22Rv1 (cell line): ENCODE measurements around the gene GRAMD4.

ENCODE experiments used
- ZFX ChIP-seq: fragments of 450-650 bp; IDR thresholded peaks from 2 replicates; pipeline ENCODE4 v1.6.1; 2017; ENCODE audit warnings: antibody characterized with exemption, borderline replicate concordance
- TF ChIP-seq, protein P1 (sequence below): fragments of 450-650 bp; IDR thresholded peaks from 2 replicates; pipeline ENCODE4 v1.5.1; 2017; ENCODE audit warnings: mild to moderate bottlenecking

DNA sequence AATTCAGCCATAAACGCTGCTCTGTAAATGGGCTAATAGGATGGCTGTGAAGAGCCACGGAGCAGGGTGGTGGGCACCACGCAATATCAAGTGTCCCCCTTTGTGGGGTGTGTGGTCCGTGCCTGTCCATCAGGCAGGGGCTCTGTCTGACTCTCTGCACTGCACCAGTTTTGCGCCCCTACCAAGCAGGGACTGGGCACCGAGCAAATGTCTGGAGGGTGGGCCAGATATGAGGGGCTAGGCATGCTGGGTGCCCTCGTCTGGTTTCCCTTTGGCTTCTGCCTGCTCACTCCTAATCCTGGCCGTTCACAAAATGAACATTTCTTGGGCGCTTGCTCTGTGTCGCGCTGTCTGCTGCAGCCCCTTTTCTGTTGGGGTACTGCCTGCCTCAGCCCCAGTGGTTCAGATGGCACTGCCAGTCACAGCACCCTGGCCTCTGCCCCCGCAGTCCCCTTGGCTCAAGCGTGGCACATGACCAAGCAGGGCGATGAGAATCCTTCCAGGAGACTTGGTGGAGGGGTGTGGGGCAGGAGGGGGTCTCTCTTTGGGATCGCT lies 45.7 kb upstream of the GRAMD4 start:
- TF ChIP-seq, protein P1, sequence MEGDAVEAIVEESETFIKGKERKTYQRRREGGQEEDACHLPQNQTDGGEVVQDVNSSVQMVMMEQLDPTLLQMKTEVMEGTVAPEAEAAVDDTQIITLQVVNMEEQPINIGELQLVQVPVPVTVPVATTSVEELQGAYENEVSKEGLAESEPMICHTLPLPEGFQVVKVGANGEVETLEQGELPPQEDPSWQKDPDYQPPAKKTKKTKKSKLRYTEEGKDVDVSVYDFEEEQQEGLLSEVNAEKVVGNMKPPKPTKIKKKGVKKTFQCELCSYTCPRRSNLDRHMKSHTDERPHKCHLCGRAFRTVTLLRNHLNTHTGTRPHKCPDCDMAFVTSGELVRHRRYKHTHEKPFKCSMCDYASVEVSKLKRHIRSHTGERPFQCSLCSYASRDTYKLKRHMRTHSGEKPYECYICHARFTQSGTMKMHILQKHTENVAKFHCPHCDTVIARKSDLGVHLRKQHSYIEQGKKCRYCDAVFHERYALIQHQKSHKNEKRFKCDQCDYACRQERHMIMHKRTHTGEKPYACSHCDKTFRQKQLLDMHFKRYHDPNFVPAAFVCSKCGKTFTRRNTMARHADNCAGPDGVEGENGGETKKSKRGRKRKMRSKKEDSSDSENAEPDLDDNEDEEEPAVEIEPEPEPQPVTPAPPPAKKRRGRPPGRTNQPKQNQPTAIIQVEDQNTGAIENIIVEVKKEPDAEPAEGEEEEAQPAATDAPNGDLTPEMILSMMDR: no peak
- TF ChIP-seq ZFX: no peak
